ENCODE data around the gene CCDC106. TPM values are rescaled to one million over a fixed set of nuclear protein-coding genes. Genes with fewer than 3 reads are reported as not detected.
A peak's percentile ranks its signal among the peaks of the same experiment; 100 is the strongest.

The CCDC106 gene
- total RNA-seq, 1 experiment from 2014 or later, result 47.8 TPM

GRCh38 chr19:55623561-55623960 is 24.5 kb upstream of the CCDC106 start:
- ChIA-PET CTCF (no interaction called here), POLR2A (no interaction called here)
- Histone ChIP-seq H3K4me3 (ENCODE audit: low read depth in 2 of 2, low read length in 2 of 2) (peak overlapping the region; percentile 19 to 51), H3K27ac (ENCODE audit: low read length) (0 out of 2 replicates have a peak overlapping the region, but pooled peaks have one; percentile 13), H3K4me1 (ENCODE audit: control insufficient read depth, insufficient read depth, low read length) (0 out of 2 replicates have a peak, but pooled peaks cover 3% of the 10 kb centered on the region), H3K36me3 (ENCODE audit: control insufficient read depth, insufficient read depth, low read length) (no peaks in the 10 kb centered on the region), H3K9me3 (ENCODE audit: control insufficient read depth, insufficient read depth, low read depth, low read length) (no peaks in the 10 kb centered on the region), H3K27me3 (ENCODE audit: control insufficient read depth, insufficient read depth, low read length) (no peaks in the 10 kb centered on the region)
- TSS peak; percentile 90 for BruUV-seq (replicated peaks)
- DNase-seq (ENCODE audit: low read depth, low spot score) (no peak), ATAC-seq (no peak)
- in situ Hi-C loops (cut with HindIII; ENCODE audit: low pct_unique_long_range_greater_than_20kb, low sequenced_read_pairs), result no loop called here
- intact Hi-C loops (cut with micrococcal nuclease; ENCODE audit: unreplicated experiment), result no loop called here
- TF ChIP-seq CTCF (IDR thresholded peaks at IDR 0.05), result no peak
- no peak for TF ChIP-seq SIN3A (IDR thresholded peaks at IDR 0.05; ENCODE audit: borderline replicate concordance, insufficient read depth, low read depth, low read length)
- no peak for TF ChIP-seq POLR2AphosphoS5 (IDR thresholded peaks at IDR 0.05; ENCODE audit: low read depth, low read length)
- TF ChIP-seq TCF7L2 (IDR thresholded peaks at IDR 0.05; ENCODE audit: low read depth, low read length), result no peak
- no peak for TF ChIP-seq REST (IDR thresholded peaks at IDR 0.05; ENCODE audit: insufficient read depth in 1 of 2, low read depth in 2 of 2, low read length in 1 of 2)

- in situ Hi-C loops (cut with HindIII; ENCODE audit: low pct_unique_long_range_greater_than_20kb, low sequenced_read_pairs) (no loop called here), intact Hi-C loops (cut with micrococcal nuclease; ENCODE audit: unreplicated experiment) (no loop called here)
- ChIA-PET POLR2A (interaction anchor here (0.5 to 1.0 kb wide), 15 partner anchors 9 to 1075 kb away, joined by 3 to 20 read pairs (median 6); no protein-coding TSS in a partner anchor), CTCF (interaction anchor here (0.6 to 1.0 kb wide), 9 partner anchors 12 to 483 kb away, joined by 3 to 10 read pairs (median 5); no protein-coding TSS in a partner anchor)
- H3K4me3 ChIP-seq (ENCODE audit: low read depth in 2 of 2, low read length in 2 of 2), result peak within 1 kb of the TSS; percentile 60 to 82
- H3K27me3 ChIP-seq (ENCODE audit: control insufficient read depth, insufficient read depth, low read length), result no peaks in the 10 kb centered on the region
- TF ChIP-seq SIN3A (IDR thresholded peaks at IDR 0.05; ENCODE audit: borderline replicate concordance, insufficient read depth, low read depth, low read length) (peak; percentile 84; the same call in 1 of the 2 replicates), REST (IDR thresholded peaks at IDR 0.05; ENCODE audit: insufficient read depth in 1 of 2, low read depth in 2 of 2, low read length in 1 of 2) (no peak), CTCF (IDR thresholded peaks at IDR 0.05) (no peak), POLR2AphosphoS5 (IDR thresholded peaks at IDR 0.05; ENCODE audit: low read depth, low read length) (peak; percentile 95), TCF7L2 (IDR thresholded peaks at IDR 0.05; ENCODE audit: low read depth, low read length) (no peak)
- H3K27ac ChIP-seq (ENCODE audit: low read length), result peak within 1 kb of the TSS; percentile 49
- no TSS peak for BruUV-seq (replicated peaks)
- ATAC-seq, result peak; percentile 85
- no peaks in the 10 kb centered on the region for H3K36me3 ChIP-seq (ENCODE audit: control insufficient read depth, insufficient read depth, low read length)
- H3K9me3 ChIP-seq (ENCODE audit: control insufficient read depth, insufficient read depth, low read depth, low read length), result no peaks in the 10 kb centered on the region
- DNase-seq (ENCODE audit: low read depth, low spot score), result no peak
- H3K4me1 ChIP-seq (ENCODE audit: control insufficient read depth, insufficient read depth, low read length), result 0 out of 2 replicates have a peak, but pooled peaks cover 3% of the 10 kb centered on the region
Measured at GRCh38 chr19:55624109-55625003, 23.7 kb upstream of the CCDC106 start, which contains the start of gene ZNF784. ZNF784 (minus strand) TSS chr19:55624566; CDS start chr19:55624561, 5 bp downstream.
